HG02588 (cell line): Measurements from ENCODE around the gene FBRSL1.

ENCODE experiments used
- ATAC-seq: cut with Tn5 transposase; IDR thresholded peaks from one replicate; pipeline ENCODE4 v1.9.1; 2021; ENCODE audit warnings: mild to moderate bottlenecking, moderate library complexity; ENCODE audit not compliant: unreplicated experiment

FBRSL1 gene

GRCh38 chr12:132537836-132538662 is 48.1 kb downstream of the FBRSL1 start:
- ATAC-seq = no peak

DNA sequence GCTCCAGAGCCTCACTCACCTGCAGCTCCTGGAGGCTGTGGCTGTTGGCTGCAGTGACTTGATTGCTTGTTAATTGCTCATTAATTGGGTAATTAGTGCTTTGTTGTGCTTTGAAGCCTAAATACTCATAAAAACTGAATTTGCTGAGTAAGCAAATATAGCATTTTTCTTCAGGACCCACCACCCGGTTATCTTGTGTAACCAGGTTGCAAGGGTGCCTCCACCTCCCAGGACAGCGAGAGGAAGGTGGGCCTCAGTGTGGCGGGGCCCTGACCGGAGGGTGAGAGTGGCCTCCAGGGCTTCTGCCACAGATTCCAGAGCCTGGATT is 48.7 kb downstream of the FBRSL1 start:
- no peak for ATAC-seq

- no peak for ATAC-seq
Observed at GRCh38 chr12:132539016-132539773, 49.2 kb downstream of the FBRSL1 start.

DNA sequence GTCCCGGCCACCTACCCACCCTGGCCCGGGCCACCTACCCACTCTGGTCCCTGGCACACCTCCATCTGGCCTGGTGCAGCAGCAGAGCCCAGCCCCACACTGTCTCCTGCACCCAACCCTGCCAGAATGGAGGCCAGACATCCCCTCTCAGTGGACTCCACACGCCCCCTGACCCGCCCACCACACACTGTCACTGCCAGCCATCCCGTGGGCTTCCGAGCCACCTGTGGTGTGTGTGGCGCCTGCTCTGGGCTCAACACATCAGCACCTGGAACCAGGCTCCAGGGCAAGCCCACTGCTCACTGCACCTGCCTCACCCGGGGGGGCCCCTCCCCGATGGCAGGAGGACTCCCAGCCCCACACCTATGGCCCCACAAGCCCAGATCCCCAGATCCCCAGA is 50.5 kb downstream of the FBRSL1 start:
- no peak for ATAC-seq

DNA sequence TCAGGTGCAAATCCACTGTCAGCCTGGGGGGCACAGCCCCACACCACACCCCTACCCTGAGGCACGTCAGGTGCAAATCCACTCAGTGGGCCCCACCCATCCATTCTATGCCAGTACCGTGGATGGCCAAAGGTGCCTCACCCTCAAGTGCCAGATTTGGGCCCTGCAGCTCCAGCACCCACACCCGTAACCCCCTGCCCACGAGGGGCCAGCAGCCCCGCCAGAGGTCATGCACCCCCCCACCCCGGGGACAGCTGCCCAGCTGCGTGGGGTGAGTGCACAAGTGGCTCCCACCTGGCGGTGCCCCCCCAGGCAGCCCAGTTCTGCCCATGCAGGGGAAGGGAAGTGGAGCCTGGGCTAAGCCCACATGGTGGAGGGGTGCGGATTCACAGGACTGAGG is 51.2 kb downstream of the FBRSL1 start:
- ATAC-seq = no peak

GRCh38 chr12:132541996-132542395 is 52.0 kb downstream of the FBRSL1 start:
- no peak for ATAC-seq

DNA sequence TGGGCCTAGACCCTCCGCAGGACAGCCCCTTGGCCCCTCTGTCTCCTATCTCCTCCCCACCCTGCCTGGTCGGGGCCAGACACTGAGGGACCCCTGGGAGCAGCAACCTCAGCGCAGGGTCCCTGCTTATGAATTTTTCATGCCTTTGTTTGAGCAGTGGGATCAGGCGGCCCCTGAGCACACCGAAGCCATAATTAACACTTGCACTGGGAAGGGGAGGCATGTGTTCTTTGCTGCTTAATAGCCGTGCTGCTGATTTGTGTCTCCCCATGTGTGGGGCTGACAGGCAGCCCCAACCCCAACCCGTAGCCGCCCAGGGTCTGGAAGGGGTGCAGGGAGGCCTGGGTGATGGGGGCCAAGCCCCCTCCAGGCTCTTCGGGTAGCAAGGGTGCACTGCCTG is 52.7 kb downstream of the FBRSL1 start:
- ATAC-seq = no peak

DNA sequence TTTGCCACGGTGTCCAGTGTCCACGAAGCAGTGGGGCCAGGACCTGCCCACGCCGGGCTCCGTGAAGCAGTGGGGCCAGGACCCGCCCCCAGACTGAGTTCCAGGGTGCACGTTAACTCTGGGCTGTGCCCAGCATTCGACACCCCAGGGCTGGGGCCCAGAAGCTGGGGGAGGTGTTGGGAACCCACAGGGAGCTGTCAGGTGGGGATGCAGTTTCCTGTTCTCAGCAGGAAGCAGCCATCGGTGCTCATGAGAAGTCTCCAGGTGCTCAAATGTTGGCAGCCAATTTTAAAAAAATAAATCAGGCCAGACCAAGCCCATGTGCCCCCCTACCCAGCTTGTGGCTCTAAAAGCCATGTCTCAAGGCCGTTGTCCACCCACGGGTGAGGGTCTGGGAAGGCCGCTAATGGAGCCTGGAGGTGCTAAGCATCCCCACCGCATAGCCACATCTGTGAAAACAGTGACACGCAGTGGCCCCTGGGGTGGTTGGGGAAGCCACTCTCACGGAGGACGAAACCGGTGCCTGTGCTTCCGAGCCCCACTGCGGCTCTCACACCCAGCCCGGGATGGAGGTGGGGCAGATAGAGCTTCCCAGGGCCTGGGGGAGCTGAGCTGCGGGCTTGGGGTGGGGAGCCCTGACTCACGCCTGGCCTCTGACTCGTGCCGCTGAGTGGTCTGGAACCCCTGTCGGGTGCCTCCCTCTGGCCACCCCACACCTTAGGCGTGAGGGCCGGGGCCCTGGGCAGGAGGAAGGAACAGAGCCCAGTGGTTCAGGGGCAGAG is 53.5 kb downstream of the FBRSL1 start:
- no peak for ATAC-seq

DNA sequence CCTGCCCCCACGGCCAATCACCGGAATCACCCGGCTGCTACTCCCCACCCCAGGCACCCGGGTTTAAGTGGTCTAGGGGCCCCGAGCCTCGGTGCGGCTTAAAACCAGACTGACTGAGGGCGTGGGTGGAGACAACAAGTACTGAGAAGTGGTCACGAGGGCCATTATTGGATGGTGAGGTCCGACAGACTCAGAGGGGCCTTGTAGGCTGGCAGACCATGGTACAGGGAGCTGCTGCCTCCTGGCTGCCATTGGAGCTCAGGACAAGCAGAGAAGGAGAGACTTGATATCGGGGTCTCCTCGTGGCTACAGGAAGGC is 54.1 kb downstream of the FBRSL1 start:
- ATAC-seq = no peak

GRCh38 chr12:132544498-132544897 is 54.5 kb downstream of the FBRSL1 start:
- no peak for ATAC-seq

- no peak for ATAC-seq
Observed at GRCh38 chr12:132545164-132545953, 55.4 kb downstream of the FBRSL1 start.

DNA sequence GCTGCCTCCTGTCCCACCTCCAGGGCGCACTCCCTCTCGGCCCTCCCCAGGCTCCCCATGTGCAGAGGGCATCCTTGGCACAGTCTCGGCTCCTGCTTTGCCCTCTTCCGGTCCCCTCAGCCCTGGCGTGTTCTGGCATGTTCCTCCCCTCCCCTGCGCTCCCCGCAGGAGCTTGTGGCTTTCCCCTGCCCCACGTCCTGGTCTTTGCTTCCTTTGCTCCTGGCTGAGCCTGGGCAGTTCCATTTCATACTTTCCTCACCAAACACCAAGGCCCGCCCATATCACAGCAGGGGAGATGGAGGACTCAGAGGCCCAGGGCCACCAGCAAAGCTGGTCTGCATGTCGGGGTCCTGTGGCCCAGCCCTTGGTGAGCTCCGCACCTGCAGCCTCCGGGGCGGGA is 56.0 kb downstream of the FBRSL1 start:
- no peak for ATAC-seq

DNA sequence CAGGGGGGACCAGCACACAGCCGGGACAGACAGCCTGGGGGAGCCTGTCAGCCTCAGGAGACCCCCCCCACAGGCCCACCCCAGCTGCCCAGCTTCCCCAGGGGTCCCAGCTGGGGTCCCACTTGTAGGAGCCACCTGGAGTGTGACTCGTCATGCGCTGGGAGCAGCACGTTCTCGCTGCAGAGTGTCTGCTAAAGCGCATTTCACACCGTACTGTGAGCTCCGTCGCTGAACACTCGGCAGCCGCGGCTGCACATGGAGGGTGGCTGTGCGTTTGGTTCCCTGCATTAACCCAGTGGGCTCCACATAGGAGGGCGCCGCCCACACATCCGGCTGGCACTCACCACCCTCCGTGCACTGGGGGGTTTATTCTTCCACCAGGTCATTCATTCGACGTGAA is 56.7 kb downstream of the FBRSL1 start:
- no peak for ATAC-seq

DNA sequence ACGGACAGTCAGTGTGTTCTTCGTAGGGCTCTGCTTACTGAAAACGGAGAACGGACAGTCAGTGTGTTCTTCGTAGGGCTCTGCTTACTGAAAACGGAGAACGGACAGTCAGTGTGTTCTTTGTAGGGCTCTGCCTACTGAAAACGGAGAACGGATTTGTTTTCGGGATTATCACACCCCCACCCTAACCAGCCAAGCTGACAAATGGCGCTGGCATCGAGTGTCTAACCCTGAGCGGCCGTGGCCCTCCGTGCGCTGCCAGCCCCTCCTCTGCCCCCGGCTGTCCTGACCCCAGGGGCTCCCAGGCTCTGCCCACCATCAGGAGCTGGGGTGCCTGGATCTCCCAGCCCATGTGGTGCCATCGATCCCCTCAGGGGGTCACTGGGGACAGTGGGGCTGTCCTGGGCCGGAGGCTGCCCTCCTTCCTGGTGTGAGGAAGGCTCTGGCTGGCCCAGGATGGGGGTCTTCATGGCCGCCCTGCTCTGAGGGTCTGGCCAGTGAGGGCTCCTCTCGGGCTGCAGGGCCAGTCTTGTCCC is 57.3 kb downstream of the FBRSL1 start:
- ATAC-seq = no peak

DNA sequence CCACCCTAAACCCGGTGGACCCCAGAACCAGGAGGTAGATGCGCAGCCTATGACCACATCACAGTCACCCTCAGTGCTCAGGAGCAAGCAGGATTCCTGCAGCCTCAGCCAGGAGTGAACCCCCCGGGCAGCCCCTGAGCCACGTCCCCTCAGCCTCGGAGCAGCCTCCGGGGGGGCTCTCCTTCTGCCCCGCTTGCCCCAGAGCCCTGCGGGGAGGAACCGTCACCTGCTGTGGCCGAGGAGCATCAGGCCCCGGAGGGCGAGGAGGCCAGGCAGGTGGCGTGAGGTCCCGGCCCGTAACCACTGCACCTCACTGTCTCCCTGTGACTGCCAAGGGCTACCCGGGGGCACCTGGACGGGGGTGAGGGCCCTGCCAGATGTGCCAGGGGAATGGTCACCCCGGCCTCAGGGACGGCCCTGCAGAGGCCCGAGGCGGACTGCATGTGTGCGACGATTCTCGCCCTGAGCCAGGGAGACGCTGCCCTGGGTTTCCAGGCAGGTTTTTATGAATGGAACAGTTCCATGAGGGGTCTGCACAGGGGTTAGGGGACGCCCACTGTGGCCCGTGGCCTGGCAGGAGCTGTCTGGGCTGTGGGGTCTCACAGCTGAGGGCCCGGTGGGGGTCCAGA is 58.6 kb downstream of the FBRSL1 start:
- no peak for ATAC-seq

DNA sequence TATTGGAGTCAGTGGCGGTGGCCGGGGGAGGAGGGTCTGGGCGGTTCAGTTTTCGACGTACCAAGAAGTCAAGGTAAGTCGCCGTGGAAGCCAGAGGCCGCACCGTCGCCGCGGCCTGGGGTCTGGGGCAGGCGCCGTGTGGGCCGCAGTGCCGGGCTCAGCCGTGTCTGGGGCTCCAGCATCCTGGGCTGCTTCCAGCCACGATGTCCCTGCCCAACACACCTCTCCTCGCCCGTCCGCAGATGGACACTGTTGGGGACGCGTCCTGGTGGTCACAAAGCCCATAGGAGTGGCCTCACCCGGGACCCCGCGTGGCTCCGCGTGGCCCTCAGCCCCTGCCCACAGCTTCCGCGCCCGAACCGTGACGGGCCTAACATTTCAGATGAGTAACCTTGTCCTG is 59.1 kb downstream of the FBRSL1 start:
- no peak for ATAC-seq

DNA sequence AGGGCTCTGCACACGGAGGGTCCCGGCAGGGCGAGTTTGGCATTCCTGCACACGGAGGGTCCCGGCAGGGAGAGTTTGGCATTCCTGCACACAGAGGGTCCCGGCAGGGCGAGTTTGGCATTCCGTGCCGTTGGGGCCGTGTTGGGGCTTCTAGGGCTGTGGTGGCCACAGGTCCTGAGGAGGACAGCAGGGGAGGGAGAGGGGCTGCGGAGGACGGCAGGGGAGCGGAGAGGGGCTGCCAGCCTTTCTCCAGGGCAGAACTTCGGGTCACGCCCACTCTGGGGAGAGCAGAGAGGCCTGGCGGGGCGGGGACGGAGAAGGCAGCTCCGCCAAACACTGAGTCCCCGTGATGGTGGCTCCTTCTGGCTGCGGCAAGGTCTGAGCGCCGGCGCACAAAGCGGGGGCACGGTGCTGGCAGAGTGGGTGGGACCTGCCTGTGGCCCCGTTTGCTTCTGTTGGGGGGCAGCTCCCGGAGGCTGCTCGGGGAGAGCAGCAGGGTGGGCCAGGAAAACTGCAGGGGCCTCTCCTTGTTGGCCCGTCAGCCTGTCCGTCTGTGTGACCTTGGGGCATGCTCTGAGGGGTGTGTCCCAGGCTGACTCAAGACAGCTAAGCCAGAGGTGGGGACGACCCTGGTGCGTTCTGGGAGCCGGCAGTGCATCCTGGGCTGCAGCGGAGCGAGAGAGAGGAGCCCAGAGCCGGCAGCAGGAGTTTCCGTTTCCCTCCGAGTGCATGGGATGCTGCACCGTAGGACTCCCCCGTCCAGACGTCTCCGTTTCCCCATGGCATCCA is 60.3 kb downstream of the FBRSL1 start:
- ATAC-seq = no peak

DNA sequence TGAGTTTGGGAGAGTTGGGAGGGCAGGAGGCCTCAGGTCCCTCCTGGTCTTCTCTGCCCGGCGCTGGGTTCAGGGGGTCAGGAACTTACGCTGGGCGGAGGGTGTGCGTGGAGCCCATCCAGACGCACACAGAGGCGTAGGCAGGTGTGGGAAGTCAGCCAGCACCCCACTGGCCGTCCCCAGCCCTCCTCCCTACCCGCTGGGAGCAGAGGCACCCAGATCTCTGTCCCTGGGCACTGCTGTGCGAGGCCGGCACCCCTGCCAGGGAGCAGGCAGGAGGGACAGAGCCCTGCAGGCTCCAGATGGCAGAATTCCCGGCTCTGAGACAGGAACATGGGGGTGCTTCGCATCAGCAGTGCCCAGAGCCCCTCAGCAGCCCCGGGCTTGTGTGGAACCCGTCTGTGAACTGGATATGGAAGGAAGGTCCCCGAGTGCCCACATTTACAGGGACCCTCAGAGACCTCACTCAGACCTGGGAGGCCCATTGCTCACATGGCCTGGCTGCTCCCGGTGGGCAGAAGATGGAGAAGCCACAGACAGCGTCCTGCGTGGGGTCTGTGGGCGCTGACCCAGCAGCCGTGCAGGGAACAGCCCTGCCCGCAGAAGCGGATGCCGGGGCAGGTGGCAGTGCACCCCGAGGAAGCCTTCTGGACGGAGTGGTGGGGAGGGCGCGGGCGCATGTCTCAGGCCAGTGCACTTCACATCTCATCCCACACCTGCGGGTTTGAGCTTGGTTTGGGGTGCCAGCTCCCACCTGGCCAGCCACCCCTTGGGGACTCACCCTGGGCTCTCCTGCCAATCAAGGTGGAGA is 61.1 kb downstream of the FBRSL1 start:
- no peak for ATAC-seq

DNA sequence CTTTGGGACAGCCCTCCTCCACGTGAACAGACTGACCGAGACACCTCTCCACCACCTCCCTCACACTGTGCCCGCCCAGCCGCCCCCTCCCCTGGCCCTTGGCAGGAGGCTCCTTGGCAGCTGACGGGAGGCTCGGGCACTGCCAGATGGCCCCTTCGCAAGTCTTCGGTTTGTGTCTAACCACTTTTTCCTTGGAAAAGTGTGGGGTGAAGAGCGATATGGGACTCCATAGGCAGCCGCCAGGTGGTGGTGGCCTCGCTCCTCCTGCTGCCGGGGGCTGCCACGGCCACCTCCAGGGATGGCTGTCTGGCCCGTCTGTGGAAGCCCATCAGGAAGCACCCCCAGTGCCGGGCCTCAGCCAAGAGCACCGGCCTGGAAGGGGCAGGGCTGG is 61.7 kb downstream of the FBRSL1 start:
- ATAC-seq = no peak
